Measurements from ENCODE around the gene PRR30.

Gene PRR30

DNA sequence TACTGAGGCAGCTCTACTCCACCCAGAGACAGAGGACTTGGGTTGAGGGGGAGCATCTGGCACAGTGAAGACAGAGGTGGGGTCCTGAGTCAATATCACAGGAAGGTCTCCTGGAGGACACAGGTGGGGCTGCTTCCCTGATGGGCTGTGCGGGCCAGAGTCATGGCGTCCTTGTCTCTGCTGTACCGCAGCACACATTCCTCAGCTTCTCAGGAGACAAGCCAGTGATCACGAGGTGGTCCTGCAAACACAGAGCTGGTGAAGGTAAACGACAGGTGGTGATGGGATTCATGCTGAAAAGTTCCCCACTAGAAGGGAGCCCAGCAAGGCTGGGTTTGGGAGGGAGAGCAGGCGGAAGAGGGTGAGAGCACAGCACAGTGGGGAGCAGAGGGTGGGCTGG lies 19.3 kb upstream of the PRR30 start:
- H3K27ac ChIP-seq (replicated peaks): no peak overlapping the region
- DNase-seq (ENCODE audit: low read depth in 1 of 2, low spot score in 1 of 2): no peak
- no peaks in the 10 kb centered on the region for H3K27me3 ChIP-seq (ENCODE audit: insufficient read depth, poor library complexity, severe bottlenecking)
- no peak for TF ChIP-seq GABPA (IDR thresholded peaks at IDR 0.05; ENCODE audit: low read depth)
- no peak for TF ChIP-seq REST (IDR thresholded peaks at IDR 0.05; ENCODE audit: insufficient replicate concordance, low read depth)
- TF ChIP-seq, protein P1, sequence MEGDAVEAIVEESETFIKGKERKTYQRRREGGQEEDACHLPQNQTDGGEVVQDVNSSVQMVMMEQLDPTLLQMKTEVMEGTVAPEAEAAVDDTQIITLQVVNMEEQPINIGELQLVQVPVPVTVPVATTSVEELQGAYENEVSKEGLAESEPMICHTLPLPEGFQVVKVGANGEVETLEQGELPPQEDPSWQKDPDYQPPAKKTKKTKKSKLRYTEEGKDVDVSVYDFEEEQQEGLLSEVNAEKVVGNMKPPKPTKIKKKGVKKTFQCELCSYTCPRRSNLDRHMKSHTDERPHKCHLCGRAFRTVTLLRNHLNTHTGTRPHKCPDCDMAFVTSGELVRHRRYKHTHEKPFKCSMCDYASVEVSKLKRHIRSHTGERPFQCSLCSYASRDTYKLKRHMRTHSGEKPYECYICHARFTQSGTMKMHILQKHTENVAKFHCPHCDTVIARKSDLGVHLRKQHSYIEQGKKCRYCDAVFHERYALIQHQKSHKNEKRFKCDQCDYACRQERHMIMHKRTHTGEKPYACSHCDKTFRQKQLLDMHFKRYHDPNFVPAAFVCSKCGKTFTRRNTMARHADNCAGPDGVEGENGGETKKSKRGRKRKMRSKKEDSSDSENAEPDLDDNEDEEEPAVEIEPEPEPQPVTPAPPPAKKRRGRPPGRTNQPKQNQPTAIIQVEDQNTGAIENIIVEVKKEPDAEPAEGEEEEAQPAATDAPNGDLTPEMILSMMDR (IDR thresholded peaks at IDR 0.05; ENCODE audit: insufficient read depth, low read length): no peak
- TF ChIP-seq POLR2AphosphoS5 (IDR thresholded peaks at IDR 0.05; ENCODE audit: low read depth): no peak
- no peak for TF ChIP-seq SPI1 (IDR thresholded peaks at IDR 0.05; ENCODE audit: borderline replicate concordance, low read depth)
- no peak overlapping the region for H3K4me3 ChIP-seq (replicated peaks; ENCODE audit: insufficient read depth, low read length)

- no peak for DNase-seq (ENCODE audit: low read depth in 1 of 2, low spot score in 1 of 2)
- no peak overlapping the region for H3K4me3 ChIP-seq (replicated peaks; ENCODE audit: insufficient read depth, low read length)
- no peak for TF ChIP-seq REST (IDR thresholded peaks at IDR 0.05; ENCODE audit: insufficient replicate concordance, low read depth)
- no peak for TF ChIP-seq GABPA (IDR thresholded peaks at IDR 0.05; ENCODE audit: low read depth)
- no peak for TF ChIP-seq SPI1 (IDR thresholded peaks at IDR 0.05; ENCODE audit: borderline replicate concordance, low read depth)
- no peak overlapping the region for H3K27ac ChIP-seq (replicated peaks)
- H3K27me3 ChIP-seq (ENCODE audit: insufficient read depth, poor library complexity, severe bottlenecking): no peaks in the 10 kb centered on the region
These were observed 15.9 kb upstream of the PRR30 start for GRCh38 chr2:27155069-27155520.

DNA sequence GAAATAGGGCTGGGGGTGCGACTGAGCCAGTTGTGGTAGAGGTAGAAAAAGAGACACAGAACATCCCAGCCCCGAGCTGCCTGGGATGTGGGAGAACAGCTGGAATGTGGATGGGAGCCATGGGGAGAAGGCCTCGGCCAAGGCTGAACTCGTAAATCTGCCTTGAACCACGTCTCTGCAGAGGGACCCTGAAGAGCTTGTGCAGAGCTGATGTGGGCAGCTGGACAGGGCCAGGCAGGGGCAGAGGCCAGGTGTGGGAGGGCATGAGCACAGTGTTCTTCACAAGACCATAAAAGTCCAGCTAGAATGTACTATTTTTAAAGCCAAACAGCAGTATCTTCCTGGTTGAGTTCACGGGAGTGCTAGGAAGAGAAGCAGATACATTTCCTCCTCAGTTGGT lies 15.3 kb upstream of the PRR30 start:
- DNase-seq (ENCODE audit: low read depth in 1 of 2, low spot score in 1 of 2): no peak
- TF ChIP-seq POLR2AphosphoS5 (IDR thresholded peaks at IDR 0.05; ENCODE audit: low read depth) (no peak), GABPA (IDR thresholded peaks at IDR 0.05; ENCODE audit: low read depth) (no peak), REST (IDR thresholded peaks at IDR 0.05; ENCODE audit: insufficient replicate concordance, low read depth) (no peak), SPI1 (IDR thresholded peaks at IDR 0.05; ENCODE audit: borderline replicate concordance, low read depth) (no peak)
- TF ChIP-seq, protein P1 (IDR thresholded peaks at IDR 0.05; ENCODE audit: insufficient read depth, low read length): no peak
- Histone ChIP-seq H3K4me3 (replicated peaks; ENCODE audit: insufficient read depth, low read length) (no peak overlapping the region), H3K27me3 (ENCODE audit: insufficient read depth, poor library complexity, severe bottlenecking) (no peaks in the 10 kb centered on the region), H3K27ac (replicated peaks) (no peak overlapping the region)

All from HL-60 (cell line).